ENCODE measurements around the gene GYS2. TPM values are rescaled to one million over a fixed set of nuclear protein-coding genes. Genes with fewer than 3 reads are reported as not detected.

GYS2 gene
- total RNA-seq, 1 donor from 2014 or later = 0.08 TPM

GRCh38 chr12:21607701-21608100 lies 3.1 kb upstream of the GYS2 start:
- Mint-ChIP-seq H3K27ac (ENCODE audit: unreplicated experiment) (no peak overlapping the region), H3K4me3 (ENCODE audit: unreplicated experiment) (no peak overlapping the region), H3K27me3 (ENCODE audit: unreplicated experiment) (no peaks in the 10 kb centered on the region), H3K4me1 (ENCODE audit: unreplicated experiment) (peaks cover 6% of the 10 kb centered on the region), H3K36me3 (ENCODE audit: low read depth, unreplicated experiment) (no peaks in the 10 kb centered on the region), H3K9me3 (ENCODE audit: unreplicated experiment) (no peaks in the 10 kb centered on the region)
- TF ChIP-seq, protein P1, sequence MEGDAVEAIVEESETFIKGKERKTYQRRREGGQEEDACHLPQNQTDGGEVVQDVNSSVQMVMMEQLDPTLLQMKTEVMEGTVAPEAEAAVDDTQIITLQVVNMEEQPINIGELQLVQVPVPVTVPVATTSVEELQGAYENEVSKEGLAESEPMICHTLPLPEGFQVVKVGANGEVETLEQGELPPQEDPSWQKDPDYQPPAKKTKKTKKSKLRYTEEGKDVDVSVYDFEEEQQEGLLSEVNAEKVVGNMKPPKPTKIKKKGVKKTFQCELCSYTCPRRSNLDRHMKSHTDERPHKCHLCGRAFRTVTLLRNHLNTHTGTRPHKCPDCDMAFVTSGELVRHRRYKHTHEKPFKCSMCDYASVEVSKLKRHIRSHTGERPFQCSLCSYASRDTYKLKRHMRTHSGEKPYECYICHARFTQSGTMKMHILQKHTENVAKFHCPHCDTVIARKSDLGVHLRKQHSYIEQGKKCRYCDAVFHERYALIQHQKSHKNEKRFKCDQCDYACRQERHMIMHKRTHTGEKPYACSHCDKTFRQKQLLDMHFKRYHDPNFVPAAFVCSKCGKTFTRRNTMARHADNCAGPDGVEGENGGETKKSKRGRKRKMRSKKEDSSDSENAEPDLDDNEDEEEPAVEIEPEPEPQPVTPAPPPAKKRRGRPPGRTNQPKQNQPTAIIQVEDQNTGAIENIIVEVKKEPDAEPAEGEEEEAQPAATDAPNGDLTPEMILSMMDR (IDR thresholded peaks at IDR 0.05; ENCODE audit: unreplicated experiment) = no peak
- no peak for DNase-seq (ENCODE audit: low spot score)

- Mint-ChIP-seq H3K4me3 (ENCODE audit: unreplicated experiment) (no peak overlapping the region), H3K9me3 (ENCODE audit: unreplicated experiment) (no peaks in the 10 kb centered on the region), H3K27me3 (ENCODE audit: unreplicated experiment) (no peaks in the 10 kb centered on the region), H3K4me1 (ENCODE audit: unreplicated experiment) (peaks cover 6% of the 10 kb centered on the region), H3K27ac (ENCODE audit: unreplicated experiment) (no peak overlapping the region), H3K36me3 (ENCODE audit: low read depth, unreplicated experiment) (no peaks in the 10 kb centered on the region)
- no peak for DNase-seq (ENCODE audit: low spot score)
- TF ChIP-seq, protein P1 (IDR thresholded peaks at IDR 0.05; ENCODE audit: unreplicated experiment) = no peak
Observed at GRCh38 chr12:21606175-21606574, 1.5 kb upstream of the GYS2 start.

DNA sequence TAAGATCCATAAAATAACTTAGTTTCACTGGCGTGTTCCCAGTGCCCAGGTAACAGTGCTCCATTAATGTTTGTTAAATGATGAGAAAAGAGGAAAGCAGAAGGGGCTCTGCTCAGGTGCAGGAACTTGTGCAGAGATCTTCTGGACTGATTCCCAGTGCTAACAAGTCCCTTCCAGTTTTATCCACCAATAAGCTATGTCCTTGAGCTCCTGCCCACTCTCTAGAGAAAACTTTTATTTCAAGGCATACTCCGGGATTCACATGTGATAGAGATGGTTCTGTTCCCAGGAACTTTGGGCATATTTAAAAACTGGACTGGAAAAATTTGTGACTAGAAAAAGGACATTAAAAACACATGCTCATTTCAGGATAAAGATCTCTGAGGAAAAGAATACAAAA lies 1.9 kb downstream of the GYS2 start:
- Mint-ChIP-seq H3K4me3 (ENCODE audit: unreplicated experiment) (no peak overlapping the region), H3K36me3 (ENCODE audit: low read depth, unreplicated experiment) (no peaks in the 10 kb centered on the region), H3K27me3 (ENCODE audit: unreplicated experiment) (no peaks in the 10 kb centered on the region), H3K27ac (ENCODE audit: unreplicated experiment) (no peak overlapping the region), H3K4me1 (ENCODE audit: unreplicated experiment) (peaks cover 6% of the 10 kb centered on the region), H3K9me3 (ENCODE audit: unreplicated experiment) (no peaks in the 10 kb centered on the region)
- DNase-seq (ENCODE audit: low spot score) = no peak
- TF ChIP-seq, protein P1 (IDR thresholded peaks at IDR 0.05; ENCODE audit: unreplicated experiment) = no peak

GRCh38 chr12:21600196-21600595 lies 4.5 kb downstream of the GYS2 start:
- Mint-ChIP-seq H3K4me1 (ENCODE audit: unreplicated experiment) (peaks cover 6% of the 10 kb centered on the region), H3K27ac (ENCODE audit: unreplicated experiment) (no peak overlapping the region), H3K9me3 (ENCODE audit: unreplicated experiment) (no peaks in the 10 kb centered on the region), H3K36me3 (ENCODE audit: low read depth, unreplicated experiment) (no peaks in the 10 kb centered on the region), H3K4me3 (ENCODE audit: unreplicated experiment) (no peak overlapping the region), H3K27me3 (ENCODE audit: unreplicated experiment) (no peaks in the 10 kb centered on the region)
- TF ChIP-seq, protein P1 (IDR thresholded peaks at IDR 0.05; ENCODE audit: unreplicated experiment) = no peak
- no peak for DNase-seq (ENCODE audit: low spot score)

DNA sequence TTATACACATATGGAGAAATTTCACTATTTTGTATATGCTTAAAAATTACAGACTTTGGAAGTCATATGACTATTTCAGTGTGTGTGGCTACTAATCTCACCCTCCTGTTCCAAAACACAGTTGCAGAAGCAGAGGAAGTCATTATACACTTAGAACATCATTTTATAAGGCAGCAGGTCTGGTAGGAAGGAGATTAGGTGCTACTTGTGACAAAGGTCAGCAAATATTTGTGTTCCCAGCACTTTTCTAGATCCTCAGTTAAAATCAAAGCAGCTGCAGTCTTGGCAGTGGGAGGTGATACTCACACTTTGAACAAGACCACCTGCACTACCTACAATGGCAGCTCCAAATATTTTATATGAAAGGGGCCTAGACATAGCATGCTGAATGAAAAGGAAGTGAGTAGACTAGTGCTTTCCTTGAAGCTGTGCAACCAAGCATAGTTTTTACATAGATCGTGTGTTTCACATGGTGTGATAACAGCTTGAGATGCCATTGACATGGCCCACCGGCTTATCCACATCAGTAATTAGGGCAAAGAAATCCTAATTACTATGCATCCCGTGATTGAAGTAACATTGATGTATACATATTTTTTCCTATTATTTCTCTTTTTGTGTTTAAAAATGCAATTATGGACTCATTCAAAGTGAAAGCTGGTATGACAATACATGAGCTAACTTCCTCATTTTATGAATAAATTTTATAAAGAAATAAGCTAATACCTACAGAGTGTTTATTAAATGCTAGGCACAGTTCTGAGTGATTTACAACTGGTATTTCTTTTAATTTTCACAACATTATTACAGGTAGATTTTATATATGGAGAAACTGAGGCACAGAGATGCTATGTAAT lies 5.3 kb downstream of the GYS2 start:
- H3K4me3 Mint-ChIP-seq (ENCODE audit: unreplicated experiment) = no peak overlapping the region
- H3K9me3 Mint-ChIP-seq (ENCODE audit: unreplicated experiment) = no peaks in the 10 kb centered on the region
- no peak for DNase-seq (ENCODE audit: low spot score)
- no peak overlapping the region for H3K27ac Mint-ChIP-seq (ENCODE audit: unreplicated experiment)
- H3K27me3 Mint-ChIP-seq (ENCODE audit: unreplicated experiment) = no peaks in the 10 kb centered on the region
- TF ChIP-seq, protein P1 (IDR thresholded peaks at IDR 0.05; ENCODE audit: unreplicated experiment) = no peak
- H3K4me1 Mint-ChIP-seq (ENCODE audit: unreplicated experiment) = peaks cover 3% of the 10 kb centered on the region
- no peaks in the 10 kb centered on the region for H3K36me3 Mint-ChIP-seq (ENCODE audit: low read depth, unreplicated experiment)
